MM.1S (cell line): ENCODE data around the gene MSH5.

Source experiments
- DNase-seq: peaks from one replicate; pipeline ENCODE4 v3.0.0-alpha.2; 2015
- H2AFZ ChIP-seq: fragments of 300-600 bp; sonication (generic); 2 replicates; pipeline ENCODE4 v1.6.0; 2016; ENCODE audit warnings: antibody characterized with exemption, low read length
- H3F3A ChIP-seq: fragments of 300-600 bp; sonication (generic); 2 replicates; pipeline ENCODE4 v1.6.1; 2016; ENCODE audit warnings: mild to moderate bottlenecking, antibody characterized with exemption, low read length, moderate library complexity, mixed read lengths; ENCODE audit not compliant: insufficient read depth
- H3K27ac ChIP-seq: fragments of 300-600 bp; sonication (generic); 2 replicates; pipeline ENCODE4 v1.5.1; 2016; ENCODE audit warnings: mild to moderate bottlenecking, low read length
- H3K27me3 ChIP-seq: fragments of 300-600 bp; sonication (generic); replicated peaks from 2 replicates; pipeline ENCODE4 v1.6.0; 2016; ENCODE audit warnings: low read length; ENCODE audit not compliant: insufficient read depth
- H3K36me3 ChIP-seq: fragments of 300-600 bp; sonication (generic); replicated peaks from 2 replicates; pipeline ENCODE4 v1.6.1; 2016; ENCODE audit warnings: mild to moderate bottlenecking, low read length, mixed read lengths; ENCODE audit not compliant: insufficient read depth
- H3K4me1 ChIP-seq: fragments of 300-600 bp; sonication (generic); 2 replicates; pipeline ENCODE4 v1.6.1; 2016; ENCODE audit warnings: low read length, mixed read lengths
- H3K4me2 ChIP-seq: fragments of 300-600 bp; sonication (generic); 2 replicates; pipeline ENCODE4 v1.6.0; 2016; ENCODE audit warnings: low read depth, low read length
- H3K4me3 ChIP-seq: fragments of 300-600 bp; sonication (generic); 2 replicates; pipeline ENCODE4 v1.5.1; 2016; ENCODE audit warnings: low read length, mixed read lengths
- H3K79me2 ChIP-seq: fragments of 300-600 bp; sonication (generic); 2 replicates; pipeline ENCODE4 v1.6.1; 2016; ENCODE audit warnings: mixed run types, low read length, mixed read lengths
- H3K9ac ChIP-seq: fragments of 300-600 bp; sonication (generic); 2 replicates; pipeline ENCODE4 v1.6.1; 2016; ENCODE audit warnings: low read length, mixed read lengths
- H3K9me2 ChIP-seq: fragments of 300-600 bp; sonication (generic); replicated peaks from 2 replicates; pipeline ENCODE4 v1.6.1; 2016; ENCODE audit warnings: mild to moderate bottlenecking, low read length, mixed read lengths; ENCODE audit not compliant: insufficient read depth
- H3K9me3 ChIP-seq: fragments of 300-600 bp; sonication (generic); replicated peaks from 2 replicates; pipeline ENCODE4 v1.6.1; 2016; ENCODE audit warnings: mild to moderate bottlenecking, low read length, mixed read lengths; ENCODE audit not compliant: insufficient read depth
- H4K20me1 ChIP-seq: fragments of 300-600 bp; sonication (generic); 2 replicates; pipeline ENCODE4 v1.6.1; 2016; ENCODE audit warnings: mild to moderate bottlenecking, low read length, moderate library complexity, mixed read lengths; ENCODE audit not compliant: insufficient read depth
- CTCF ChIP-seq: fragments of 300-600 bp; sonication (generic); IDR thresholded peaks from 2 replicates; pipeline ENCODE4 v1.5.1; 2016; ENCODE audit warnings: antibody characterized with exemption, low read length, mixed read lengths
- EZH2 ChIP-seq: fragments of 300-600 bp; sonication (generic); optimal IDR thresholded peaks from 2 replicates; pipeline ENCODE3; 2017; ENCODE audit warnings: low read depth, mild to moderate bottlenecking, antibody characterized with exemption, low read length, mixed read lengths
- EZH2phosphoT487 ChIP-seq: fragments of 300-600 bp; sonication (generic); IDR thresholded peaks from 2 replicates; pipeline ENCODE4 v1.6.1; 2018; ENCODE audit warnings: antibody characterized with exemption, low read length

MSH5 gene

DNA sequence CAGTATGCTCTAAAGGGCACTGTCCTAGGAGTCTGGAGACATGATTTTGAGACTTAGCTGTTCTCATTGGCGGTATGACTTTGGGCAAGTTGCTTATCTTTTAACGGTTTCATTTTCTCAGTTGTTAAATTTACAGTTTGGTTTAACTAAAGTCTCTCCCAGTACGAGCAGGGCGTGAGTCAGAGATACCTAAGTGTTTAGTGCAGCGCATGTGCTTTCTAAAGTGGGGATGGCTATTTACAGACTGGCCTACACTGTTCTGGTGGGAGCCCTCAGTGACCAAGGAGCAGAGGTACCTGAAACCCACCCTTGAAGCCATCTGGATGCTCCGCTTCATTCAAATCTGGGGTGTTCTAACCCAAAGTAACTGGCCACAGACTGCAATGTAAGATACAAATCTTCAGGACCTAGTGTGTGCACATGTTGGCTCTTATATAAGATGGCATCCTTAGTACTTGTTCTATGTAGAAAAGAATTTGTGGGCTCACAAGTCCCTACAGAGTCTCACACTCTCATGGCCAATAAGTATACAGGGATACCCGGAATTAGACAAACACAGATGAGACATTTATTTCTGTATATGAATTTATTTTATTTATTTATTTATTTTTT is 10.7 kb downstream of the MSH5 start:
- Histone ChIP-seq H4K20me1 (no peaks in the 10 kb centered on the region), H3K4me2 (no peak overlapping the region), H3K27me3 (no peaks in the 10 kb centered on the region), H3K9me3 (no peaks in the 10 kb centered on the region), H3K4me1 (no peaks in the 10 kb centered on the region), H3K79me2 (no peaks in the 10 kb centered on the region), H3K4me3 (no peak overlapping the region), H2AFZ (no peak overlapping the region), H3K36me3 (no peaks in the 10 kb centered on the region), H3K9ac (no peak overlapping the region), H3K27ac (no peak overlapping the region), H3F3A (no peaks in the 10 kb centered on the region), H3K9me2 (no peaks in the 10 kb centered on the region)
- TF ChIP-seq EZH2phosphoT487 (no peak), CTCF (no peak), EZH2 (no peak)
- no peak for DNase-seq

GRCh38 chr6:31752739-31753319 is 13.0 kb downstream of the MSH5 start:
- Histone ChIP-seq H3K4me3 (no peak overlapping the region), H3K79me2 (no peaks in the 10 kb centered on the region), H4K20me1 (no peaks in the 10 kb centered on the region), H3K9me3 (no peaks in the 10 kb centered on the region), H2AFZ (no peak overlapping the region), H3F3A (no peaks in the 10 kb centered on the region), H3K4me2 (no peak overlapping the region), H3K36me3 (no peaks in the 10 kb centered on the region), H3K27me3 (no peaks in the 10 kb centered on the region), H3K9ac (no peak overlapping the region), H3K4me1 (no peaks in the 10 kb centered on the region), H3K9me2 (no peaks in the 10 kb centered on the region), H3K27ac (no peak overlapping the region)
- TF ChIP-seq EZH2 (no peak), CTCF (no peak), EZH2phosphoT487 (no peak)
- DNase-seq = no peak

DNA sequence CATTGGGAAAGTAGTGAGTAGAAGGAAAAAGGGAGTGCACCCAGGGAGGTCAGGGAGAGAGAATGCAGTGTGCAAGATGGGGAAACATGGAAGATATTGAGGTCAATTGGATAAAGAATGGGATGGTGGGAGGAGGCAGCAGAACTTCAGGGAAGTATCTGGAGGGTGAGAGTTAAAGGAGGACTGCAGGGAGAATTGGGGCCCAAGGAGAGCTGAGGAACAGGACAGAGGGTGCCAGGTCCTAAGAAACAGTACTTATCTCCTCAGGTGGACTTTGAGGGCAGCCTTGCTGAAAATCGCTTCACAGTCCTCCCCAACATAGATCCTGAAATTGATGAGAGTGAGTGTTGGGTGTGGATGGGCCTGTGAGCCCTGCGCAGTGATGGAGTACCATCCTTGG is 18.5 kb downstream of the MSH5 start:
- no peaks in the 10 kb centered on the region for H3F3A ChIP-seq
- H3K27me3 ChIP-seq = no peaks in the 10 kb centered on the region
- H3K9ac ChIP-seq = no peak overlapping the region
- no peak for DNase-seq
- H3K4me3 ChIP-seq = no peak overlapping the region
- no peaks in the 10 kb centered on the region for H3K9me3 ChIP-seq
- H3K4me1 ChIP-seq = no peaks in the 10 kb centered on the region
- H3K27ac ChIP-seq = no peak overlapping the region
- no peaks in the 10 kb centered on the region for H4K20me1 ChIP-seq
- no peak overlapping the region for H3K4me2 ChIP-seq
- H3K36me3 ChIP-seq = no peaks in the 10 kb centered on the region
- H2AFZ ChIP-seq = no peak overlapping the region
- no peaks in the 10 kb centered on the region for H3K9me2 ChIP-seq
- H3K79me2 ChIP-seq = no peaks in the 10 kb centered on the region
- TF ChIP-seq EZH2phosphoT487 = no peak

- H3F3A ChIP-seq = no peaks in the 10 kb centered on the region; the same call in 1 of the 2 replicates
- DNase-seq = no peak
- H3K9me3 ChIP-seq = no peaks in the 10 kb centered on the region
- no peak overlapping the region for H3K9ac ChIP-seq
- H3K9me2 ChIP-seq = no peaks in the 10 kb centered on the region
- H3K4me2 ChIP-seq = no peak overlapping the region
- H3K4me3 ChIP-seq = no peak overlapping the region
- H3K79me2 ChIP-seq = no peaks in the 10 kb centered on the region
- no peaks in the 10 kb centered on the region for H3K36me3 ChIP-seq
- H3K27me3 ChIP-seq = no peaks in the 10 kb centered on the region
- no peak overlapping the region for H3K27ac ChIP-seq
- no peaks in the 10 kb centered on the region for H4K20me1 ChIP-seq
- no peak for TF ChIP-seq EZH2
- TF ChIP-seq EZH2phosphoT487 = no peak
- no peak for TF ChIP-seq CTCF
- H2AFZ ChIP-seq = no peak overlapping the region
- peaks cover 16% of the 10 kb centered on the region for H3K4me1 ChIP-seq
Measured at GRCh38 chr6:31760790-31761189, 21.0 kb downstream of the MSH5 start.
